Kasumi-1 (cell line): ENCODE results near the gene TAPT1.
A peak's percentile ranks its signal among the peaks of the same experiment; 100 is the strongest.
"Not testable (repeated sequence)": the region's sequence is repeated elsewhere in the genome, so short reads cannot be mapped to it uniquely, and the experiment has no call there.

Source experiments
- DNase-seq, 2 experiments: peaks; one replicate each; lab custom pipeline; 2025; lab: John Stamatoyannopoulos, UW

The TAPT1 gene

DNA sequence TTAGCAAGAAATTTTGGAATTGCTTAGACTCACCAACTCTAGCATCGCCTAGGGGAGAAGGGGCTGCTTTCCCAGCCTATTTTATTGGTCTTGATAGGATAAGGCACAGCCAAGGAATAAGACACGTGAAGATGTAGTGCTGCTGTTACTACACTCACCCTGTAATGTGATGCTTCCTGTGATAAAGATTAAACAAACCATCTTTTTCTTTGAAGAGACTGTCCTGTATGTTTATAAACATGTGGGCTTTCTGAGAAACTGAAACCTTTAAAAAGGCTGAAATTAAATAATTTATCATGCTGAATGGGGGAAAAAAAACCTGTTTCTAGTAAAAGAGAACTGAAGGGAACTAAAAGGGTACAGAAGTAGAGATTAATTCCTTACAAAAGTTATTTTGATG, 13.2 kb downstream of the TAPT1 start:
- no peak for DNase-seq

DNA sequence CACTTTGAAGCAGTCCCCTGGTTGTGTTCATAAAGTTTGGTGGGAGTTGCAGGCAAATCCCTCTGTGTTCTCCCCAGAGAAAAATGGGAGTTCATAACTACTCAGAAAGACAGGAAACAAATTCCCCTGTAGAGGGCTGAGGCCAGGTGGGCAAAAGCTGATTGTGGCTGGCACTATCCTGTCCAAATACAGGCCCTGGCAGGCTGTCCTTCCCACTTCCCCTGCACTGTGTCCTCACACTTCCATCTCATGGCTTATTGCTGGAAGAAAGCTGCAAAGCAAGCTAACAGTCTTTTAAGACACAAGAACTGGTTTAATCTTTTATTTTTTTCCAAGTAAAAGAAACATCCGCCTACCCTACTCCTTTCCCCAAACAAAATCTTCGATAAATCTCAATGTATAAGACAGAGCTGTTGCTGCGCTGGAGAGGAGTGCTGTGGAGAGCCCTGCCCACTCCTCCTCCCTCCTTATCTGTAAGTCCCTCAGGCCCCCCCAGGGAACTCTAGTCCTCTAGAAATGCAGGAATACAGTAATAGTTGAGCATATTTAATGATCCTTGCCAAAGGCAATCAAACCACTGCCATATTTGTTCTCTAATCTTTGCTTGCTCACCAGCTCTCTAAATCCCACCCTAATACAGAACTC, 14.0 kb downstream of the TAPT1 start:
- DNase-seq: peak; percentile 55 to 78

DNA sequence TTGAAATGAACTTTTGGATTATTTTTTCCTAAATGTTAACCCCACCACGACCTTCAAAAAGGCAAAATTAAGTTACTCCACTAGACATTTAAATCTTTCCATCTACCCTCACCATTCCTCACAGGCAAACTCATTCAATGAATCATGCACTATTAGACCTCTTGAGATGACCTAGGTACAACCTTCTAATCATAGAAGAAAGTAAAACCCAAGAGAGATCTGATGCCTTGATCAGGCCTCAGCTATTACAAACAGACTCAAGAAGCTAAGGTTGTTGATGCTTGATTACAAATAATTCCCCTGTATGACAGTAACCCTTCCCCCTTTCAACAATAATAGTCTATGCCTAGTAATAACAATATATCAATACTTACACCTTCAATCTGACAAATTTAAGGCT, 18.9 kb downstream of the TAPT1 start:
- no peak for DNase-seq

DNA sequence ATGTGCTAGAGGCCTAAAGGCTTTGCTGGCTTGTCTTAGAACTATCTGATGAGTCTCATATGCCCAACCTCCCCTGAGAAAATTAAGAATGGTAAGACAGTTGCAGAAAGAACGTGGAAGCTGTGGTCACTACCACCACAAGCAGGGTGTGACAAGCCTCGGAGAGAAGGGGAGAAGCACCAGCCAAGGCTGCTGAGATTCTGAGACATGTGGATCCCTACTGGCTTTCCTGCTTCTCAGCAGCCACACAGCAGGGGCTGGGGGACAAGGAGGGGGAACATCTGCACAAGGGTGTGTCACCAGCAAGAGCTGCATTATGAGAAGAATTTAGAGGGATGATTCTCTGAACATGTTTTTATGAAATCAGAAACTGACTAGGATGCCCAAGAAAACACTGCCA, 19.4 kb downstream of the TAPT1 start:
- DNase-seq: peak in 1 of 2 experiments; percentile 14

DNA sequence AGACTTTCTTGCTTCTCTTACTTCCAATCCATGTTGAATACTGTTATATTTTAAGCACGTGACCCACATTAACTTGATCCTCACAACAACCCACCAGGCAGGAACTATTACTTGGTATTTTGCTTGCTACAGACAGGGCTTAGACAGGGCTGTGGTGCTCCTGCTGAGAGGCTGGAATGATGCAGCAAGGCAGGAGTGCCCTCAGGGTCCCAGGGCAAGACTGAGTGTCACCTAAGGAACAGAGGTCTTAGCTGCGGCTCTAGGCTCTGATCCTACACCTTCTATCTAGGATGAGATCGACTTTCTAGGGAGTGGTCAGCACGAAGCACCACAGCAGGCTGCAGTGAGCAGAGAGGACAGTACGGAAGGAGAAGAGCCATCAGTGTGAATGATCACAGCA, 20.0 kb downstream of the TAPT1 start:
- no peak for DNase-seq

DNA sequence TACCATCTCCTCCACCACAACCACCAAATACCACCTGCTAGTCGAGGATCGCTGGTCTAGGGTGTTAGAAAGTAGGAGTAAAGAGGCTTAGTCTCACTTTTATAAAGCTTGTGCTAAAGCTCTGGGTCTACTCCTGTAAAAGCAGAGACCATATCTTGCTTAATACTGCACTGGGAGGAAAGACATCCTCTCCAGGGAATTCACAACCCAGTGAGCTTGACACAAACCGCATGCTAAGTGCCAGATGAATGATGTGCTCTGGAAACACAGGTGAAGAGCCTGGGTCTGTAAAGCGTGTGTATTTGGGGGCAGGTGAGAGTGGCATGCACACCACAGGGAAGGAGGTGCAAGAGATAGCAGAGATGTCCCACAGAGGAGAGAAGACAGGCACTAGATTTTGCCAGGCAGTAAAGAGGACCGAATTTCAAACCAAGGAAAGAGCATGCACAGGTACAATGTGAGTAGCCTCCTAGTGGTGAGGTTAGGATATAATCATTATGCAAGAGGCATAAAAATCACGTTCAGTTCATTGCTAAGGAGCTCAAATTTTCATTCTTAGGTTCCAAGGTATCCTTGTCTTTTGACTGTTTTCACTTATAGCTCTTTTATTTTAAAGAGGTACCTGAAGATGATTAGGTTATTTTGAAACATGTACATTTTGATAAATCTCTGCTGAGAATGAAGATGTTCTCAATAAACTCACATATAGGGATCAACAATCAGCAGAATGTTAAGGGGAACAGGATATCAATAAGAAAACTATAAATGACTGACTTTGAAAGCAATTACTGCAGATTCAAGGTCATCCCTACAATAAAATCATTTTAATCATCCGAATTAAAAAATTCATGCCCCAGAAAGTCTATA, 20.7 kb downstream of the TAPT1 start:
- DNase-seq: peak; percentile 30 to 62

DNA sequence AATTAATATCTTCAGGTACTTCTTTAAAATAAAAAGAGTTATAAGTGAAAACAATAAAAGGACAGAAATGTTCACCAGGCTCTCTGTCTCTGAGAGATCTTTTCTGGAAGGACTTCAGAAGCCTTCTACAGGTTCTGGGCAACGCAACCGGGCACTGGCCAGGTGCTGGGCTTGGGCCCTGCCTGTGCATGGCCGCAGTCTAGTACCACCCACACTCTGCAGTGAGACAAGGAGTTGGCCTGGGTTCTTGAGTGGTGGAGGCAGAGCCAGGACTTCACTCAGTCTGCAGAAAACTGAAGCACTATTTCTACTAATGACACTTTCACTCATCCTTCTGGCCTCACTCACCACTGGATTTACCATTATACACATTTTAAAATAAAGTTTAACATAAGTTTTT, 21.8 kb downstream of the TAPT1 start:
- DNase-seq: no peak

DNA sequence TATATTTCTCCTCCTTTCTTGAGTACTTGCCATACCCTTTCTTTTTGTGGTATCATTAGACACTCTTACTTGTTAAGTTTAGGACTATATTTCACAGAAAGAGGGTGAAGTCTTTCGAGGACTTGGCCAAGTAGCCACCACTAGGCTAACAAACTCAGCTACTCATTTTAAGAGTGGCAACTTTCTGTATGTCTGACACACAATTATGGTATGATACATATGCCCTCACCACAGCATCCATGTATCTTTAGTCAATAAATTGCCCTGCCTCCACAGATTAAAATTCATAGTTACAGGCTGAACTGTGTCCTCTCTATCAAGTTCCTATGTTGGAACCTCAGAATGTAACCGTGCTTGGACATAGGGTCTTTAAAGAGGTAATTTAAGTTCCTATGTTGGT, 23.2 kb downstream of the TAPT1 start:
- no peak for DNase-seq

DNA sequence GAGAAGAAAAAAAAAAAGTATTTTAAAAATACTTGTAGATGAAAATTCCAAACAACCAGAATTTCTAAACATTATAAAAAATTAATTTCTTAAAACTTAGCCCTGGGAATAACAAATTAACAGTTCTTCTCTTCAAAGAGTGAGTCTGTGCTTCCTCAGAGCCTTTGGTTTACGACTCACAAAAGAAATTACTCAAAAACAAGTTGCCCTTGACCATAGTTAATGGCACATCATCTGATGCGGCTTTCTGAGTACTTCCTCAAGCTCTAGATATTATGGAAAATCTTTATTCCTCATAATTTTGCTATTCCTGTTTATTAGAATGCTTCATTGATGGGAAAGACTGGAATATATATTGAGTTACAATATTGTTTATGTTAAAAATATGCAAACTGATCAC, 23.7 kb downstream of the TAPT1 start:
- no peak for DNase-seq

DNA sequence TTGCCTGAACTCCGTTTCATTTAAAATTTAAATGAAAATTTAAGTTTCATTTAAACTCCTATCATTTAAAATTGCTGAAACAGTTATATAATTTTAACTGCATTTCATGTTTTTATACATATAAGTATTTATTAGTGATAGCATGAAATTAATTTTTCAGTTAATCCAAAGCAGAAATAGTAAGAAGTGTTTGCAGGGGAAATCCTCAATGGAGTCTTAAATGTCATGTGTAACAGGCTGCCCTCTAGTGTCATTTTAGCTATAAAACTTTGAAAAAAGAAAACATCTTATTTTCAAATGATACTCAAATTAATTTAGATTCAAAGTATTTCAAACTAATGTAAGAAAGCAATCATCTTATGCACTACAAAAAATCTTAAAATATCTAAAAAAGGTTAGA, 27.2 kb downstream of the TAPT1 start:
- DNase-seq: peak; percentile 51 to 60

DNA sequence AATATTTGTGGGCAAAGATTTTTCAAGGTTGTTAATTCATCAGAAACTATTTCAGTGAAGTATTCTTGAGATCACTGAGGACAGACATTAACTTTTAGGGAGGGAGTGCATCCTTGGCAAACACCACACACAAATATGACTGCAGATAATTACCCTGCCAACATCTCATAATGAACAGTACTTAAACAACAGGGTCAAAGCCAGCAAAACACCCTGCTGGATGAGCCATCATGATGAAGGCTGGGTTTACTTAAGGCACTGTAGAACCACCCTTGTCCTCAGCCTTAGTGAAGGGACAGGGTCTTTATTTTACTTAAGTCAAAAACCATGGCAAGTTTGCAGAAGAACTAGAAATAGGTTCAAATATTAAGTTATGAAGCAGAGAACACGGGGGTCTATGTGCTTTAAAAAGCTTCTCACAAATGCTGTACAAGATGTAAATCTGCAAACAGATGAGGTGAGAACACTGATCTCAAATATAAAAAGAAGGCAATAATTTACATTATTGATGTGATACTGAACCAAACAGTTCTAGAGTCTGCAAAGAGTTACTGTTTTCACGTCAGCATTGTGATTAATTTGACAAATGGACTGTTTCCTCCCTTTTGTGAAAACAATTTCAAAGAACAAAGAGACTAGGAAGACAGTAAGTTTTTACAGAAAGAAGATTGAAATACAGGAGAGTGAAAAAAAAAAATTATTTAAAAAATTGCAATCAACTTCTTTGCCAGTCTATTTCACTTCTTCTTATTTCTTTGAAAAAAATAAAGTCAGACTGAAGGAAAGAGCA, 28.2 kb downstream of the TAPT1 start:
- no peak for DNase-seq

DNA sequence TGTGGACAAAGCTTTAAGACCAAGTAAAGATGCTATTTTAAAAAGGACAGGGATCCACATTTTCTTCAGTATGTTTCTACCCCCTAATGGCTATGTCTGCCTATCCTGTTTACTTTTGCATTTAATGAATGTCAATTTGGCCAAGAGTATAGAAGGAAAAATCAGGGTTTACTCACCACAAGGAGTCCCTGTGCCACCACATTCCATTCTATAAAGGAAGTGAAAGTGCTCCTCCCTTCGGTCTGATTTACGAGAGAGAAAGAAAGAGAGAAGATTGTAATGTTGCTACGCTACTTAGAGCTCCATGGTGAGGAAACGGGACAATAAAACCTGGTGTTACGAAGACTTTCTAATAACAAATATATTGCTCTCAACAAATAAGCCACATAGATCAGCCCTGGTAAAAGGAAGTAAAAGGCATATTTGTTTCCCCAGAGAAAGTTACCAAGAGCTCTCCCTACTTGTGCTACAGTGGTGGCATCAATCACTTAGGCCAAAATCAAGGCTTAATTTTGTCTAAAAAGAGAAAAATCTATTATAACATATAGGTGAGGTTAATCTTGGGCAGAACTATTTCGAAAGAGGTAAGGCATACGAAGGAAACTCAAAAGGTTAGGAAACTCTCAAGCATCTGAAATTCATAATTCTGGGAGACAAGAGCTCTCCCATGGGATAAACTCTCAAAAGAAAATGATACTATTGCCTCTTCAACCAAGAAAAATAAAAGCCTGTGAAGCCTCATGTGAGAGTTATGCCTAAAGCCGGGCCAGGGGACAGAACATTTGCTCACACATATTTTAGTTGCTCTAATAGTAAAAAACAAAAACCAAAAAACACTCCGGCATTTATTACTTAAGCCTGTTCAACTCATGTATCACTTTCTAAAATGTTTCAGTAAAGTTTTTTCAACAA, 29.5 kb downstream of the TAPT1 start:
- no peak for DNase-seq

DNA sequence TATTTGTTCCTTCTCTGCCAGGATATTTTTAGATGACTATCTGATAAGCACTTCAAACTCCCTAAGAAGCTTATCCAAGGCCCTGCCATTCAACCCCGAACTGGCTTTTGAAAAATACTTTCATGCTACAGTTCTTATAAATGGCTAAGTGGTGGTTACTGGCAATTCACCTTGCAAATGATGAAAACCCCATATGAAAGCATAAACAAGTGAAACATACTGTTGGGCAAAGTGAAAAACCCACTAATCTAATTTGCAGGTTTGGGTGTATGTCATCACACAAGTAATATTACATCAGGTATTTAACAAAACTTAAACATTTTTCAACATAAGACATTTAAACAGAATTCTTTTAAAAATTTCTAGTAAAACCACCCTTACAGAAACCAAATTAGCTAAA, 31.1 kb downstream of the TAPT1 start:
- no peak for DNase-seq

DNA sequence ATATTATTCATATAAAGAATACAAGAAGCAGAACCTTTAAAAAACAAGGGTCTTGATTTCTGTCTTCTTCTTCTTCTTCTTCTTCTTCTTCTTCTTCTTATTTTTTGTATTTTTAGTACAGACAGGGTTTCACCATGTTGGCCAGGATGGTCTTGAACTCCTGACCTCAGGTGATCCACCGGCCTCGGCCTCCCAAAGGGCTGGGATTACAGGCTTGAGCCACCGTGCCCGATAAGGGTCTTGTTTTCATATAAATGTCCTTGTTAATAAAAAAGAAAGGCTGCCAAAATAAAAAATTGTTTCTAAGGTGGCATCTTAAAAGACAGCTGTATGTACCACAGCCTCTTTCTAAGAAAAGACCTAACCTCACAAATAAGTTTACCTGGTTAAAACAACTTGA, 31.5 kb downstream of the TAPT1 start:
- not testable (repeated sequence) for DNase-seq

DNA sequence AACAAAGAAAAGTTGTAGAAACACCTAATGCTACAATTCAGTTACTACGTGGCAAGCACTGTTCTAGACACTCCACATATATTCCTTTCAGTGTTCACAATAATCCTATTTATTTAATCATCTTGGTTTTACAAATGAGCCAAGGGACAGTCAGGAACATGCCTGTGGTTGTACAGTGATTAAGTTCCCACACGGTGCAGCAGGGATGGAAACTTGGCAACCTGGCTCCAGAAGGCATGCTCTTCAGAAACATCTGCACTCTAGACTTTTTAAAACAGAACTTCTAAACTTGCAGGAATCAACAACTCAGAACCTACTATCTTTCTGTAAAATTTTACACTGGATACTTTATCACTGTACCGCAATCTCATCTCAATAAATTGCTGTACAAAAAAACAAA, 32.1 kb downstream of the TAPT1 start:
- no peak for DNase-seq

DNA sequence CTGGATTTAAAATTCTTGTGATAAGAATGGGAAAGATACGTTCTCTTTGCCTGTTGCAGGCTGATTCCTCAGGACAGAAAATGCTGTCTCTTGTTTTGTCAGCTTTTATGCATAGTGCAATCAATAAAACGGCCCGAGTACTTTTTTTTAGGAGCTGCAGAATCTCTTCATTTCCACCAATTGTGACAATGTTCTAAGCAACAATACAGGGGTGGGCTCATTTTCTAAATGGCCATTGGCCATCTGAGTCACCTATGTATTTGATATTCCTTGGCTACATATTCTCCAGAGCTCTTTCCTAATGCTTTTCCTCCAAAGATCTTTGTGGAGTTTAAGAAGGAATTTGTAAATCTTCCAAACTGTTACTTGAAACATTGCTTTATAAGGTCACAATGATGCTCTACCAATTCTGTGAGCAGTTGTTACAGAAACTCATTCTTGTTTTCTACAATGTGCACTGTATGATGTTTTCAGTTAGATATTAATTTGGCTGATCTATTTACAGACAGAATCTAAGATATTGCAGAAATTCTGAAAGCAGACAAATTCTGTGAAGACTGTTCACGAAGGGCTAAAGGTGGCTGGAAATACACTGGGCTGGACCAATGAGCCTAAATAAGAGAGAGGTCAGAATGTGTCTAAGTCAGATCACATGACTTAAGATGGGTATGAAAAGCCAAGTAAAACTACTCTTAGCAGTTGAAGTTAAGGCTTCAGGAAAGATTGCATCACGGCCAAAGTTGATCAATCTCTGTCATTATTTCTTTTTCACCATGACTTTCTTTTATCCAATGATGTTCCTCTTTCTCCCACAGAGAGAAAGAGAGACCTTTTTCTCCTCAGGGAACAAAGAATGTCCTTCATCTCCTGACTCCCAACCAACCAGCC, 33.4 kb downstream of the TAPT1 start:
- no peak for DNase-seq

DNA sequence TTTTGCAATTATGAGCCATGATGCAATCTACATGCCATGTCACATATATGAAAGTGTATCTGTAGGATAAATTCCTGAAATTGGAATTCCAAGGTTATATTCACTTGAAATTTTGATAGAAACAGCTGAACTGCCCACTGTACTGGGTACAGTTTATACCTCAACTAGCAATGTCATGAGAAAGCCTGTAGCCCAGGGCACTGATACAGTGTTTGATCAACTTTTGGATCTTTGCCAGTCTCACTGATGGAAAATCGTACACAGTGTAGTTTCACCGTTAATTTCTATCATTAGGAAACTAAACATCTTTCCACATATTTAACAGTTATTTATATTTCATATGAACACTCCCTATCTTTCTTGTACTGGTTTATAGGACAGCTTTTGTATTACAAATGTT, 34.2 kb downstream of the TAPT1 start:
- no peak for DNase-seq

DNA sequence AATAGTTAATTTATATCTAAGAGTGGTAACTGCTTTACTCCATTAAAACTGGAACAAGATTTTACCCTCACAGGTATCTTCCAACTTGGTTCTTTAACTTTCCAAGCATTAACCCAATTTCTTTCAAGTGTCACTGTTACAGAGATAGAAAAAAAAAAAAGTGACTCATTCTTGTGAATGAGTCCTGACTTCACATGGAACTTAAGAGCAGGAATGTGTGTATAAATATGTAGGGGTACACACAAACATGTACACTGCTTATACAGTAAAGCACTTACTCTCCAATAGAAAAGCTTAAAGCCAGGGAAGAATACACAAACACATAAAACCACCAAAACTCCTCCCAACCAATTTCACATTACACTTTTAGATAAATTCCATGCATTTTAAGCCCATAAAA, 38.8 kb downstream of the TAPT1 start:
- no peak for DNase-seq

DNA sequence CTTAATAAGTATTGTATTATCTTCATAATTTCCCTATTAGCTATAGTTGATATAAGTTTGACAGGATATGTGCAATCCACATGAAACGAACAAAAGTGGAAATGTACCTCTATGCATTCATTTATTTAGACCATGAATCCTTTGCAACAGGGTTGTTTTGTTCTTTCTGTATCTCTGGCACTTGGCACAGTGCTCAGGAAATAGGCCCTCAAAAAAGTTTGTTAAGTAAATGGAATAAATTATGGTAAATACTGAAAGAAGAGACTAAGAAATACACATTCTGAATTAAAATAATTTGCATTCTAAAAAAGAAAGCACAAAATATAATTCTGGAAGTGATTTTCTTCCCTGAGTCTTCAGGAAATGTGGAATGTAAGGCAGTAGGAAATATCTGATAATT, 39.3 kb downstream of the TAPT1 start:
- DNase-seq: no peak

DNA sequence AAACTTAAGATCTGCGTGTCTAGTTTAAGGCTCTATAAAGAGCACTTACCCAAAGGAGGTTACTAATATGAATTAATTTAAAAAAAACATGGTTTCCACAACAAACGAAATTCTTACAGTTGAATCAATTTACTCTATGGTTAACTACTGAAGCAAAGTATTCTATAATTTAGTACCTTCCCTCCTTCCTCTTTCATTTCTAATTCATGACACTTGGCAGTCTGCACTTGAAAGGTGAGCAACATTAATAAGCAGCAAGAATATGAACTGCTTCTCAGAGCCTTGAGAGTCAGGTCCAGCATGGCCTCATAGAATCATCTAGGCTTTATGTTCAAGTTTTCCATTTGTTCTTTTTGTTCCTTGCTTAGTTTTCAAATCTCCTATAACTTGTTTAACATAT, 42.7 kb downstream of the TAPT1 start:
- no peak for DNase-seq

DNA sequence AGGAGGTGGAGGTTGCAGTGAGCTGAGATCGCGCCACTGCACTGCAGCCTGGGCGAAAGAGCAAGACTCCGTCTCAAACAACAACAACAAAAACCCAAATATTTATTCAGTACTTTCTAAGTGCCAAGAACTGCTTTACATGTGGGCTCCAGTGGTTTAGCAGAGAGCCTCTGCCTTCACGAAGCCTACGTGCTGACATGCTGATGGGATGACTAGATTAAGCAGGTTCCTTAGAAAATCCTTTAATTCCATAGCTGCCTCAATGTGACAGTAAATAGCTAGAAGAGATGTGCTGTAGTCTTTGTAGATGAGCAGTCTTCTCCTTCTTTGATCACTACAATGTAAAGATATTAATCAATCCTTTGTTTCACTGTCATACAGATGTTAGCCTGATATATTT, 49.6 kb downstream of the TAPT1 start:
- no peak for DNase-seq
